Measurements from ENCODE around the gene IRX2. TPM values are rescaled to one million over a fixed set of nuclear protein-coding genes. Genes with fewer than 3 reads are reported as not detected.

The IRX2 gene
- total RNA-seq, 1 experiment from 2014 or later = not detected

DNA sequence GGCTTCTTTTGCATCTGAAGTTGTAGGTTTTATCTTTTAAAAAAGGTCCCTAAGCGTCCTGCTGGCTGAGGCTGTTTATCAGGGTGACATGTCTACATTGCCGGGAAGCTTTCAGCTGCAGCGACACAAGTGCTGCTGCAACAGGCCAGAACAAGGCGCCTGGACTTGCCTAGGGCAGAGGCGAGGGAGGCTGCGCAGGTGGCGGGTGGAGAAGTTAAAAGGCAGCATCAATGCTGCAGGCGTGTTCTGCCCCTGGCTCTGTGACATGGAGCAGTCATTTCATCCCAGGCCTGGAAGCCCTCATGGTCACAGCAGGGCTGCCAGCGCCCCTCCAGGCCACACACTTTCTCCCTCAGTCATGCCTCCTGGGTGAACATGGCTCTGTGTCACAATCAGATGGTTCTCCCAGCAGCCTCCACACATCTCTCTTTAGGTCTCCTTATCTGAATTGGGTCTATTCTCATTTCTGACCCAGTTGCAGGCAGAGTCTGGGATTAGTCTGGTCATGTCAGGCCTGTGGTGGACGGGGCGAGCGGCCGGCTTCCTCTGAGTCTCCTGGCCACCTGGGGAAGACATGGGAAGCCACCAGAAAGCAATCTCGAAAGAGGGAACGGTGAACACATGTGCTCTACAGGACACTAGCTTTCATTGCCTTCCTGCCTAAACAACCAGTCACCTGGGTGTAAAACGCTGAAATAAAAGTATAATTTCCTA is 41.3 kb downstream of the IRX2 start:
- H3K9me2 ChIP-seq (ENCODE audit: insufficient read depth) = no peaks in the 10 kb centered on the region
- H4K20me1 ChIP-seq (ENCODE audit: insufficient read depth) = no peaks in the 10 kb centered on the region
- H3K36me3 ChIP-seq (ENCODE audit: low read depth) = no peaks in the 10 kb centered on the region
- ChIA-PET CTCF (no interaction called here), POLR2A (ENCODE audit: unreplicated experiment) (no interaction called here)
- intact Hi-C loops (cut with micrococcal nuclease; ENCODE audit: unreplicated experiment) = no loop called here
- H3K27me3 ChIP-seq (ENCODE audit: insufficient read depth, low read depth) = peaks cover 95% of the 10 kb centered on the region
- no peaks in the 10 kb centered on the region for H3K9me3 ChIP-seq (ENCODE audit: insufficient read depth, low read depth)
- no peaks in the 10 kb centered on the region for H3F3A ChIP-seq (ENCODE audit: insufficient read depth, low read depth)
- H3K4me2 ChIP-seq = no peak overlapping the region
- H3K4me3 ChIP-seq = no peak overlapping the region
- no TSS peak for BruUV-seq (replicated peaks)
- H3K79me2 ChIP-seq (ENCODE audit: low read depth) = no peaks in the 10 kb centered on the region
- no peak for DNase-seq
- TF ChIP-seq EZH2 (IDR thresholded peaks at IDR 0.05; ENCODE audit: low read depth) = no peak
- TF ChIP-seq, protein P1, sequence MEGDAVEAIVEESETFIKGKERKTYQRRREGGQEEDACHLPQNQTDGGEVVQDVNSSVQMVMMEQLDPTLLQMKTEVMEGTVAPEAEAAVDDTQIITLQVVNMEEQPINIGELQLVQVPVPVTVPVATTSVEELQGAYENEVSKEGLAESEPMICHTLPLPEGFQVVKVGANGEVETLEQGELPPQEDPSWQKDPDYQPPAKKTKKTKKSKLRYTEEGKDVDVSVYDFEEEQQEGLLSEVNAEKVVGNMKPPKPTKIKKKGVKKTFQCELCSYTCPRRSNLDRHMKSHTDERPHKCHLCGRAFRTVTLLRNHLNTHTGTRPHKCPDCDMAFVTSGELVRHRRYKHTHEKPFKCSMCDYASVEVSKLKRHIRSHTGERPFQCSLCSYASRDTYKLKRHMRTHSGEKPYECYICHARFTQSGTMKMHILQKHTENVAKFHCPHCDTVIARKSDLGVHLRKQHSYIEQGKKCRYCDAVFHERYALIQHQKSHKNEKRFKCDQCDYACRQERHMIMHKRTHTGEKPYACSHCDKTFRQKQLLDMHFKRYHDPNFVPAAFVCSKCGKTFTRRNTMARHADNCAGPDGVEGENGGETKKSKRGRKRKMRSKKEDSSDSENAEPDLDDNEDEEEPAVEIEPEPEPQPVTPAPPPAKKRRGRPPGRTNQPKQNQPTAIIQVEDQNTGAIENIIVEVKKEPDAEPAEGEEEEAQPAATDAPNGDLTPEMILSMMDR (conservative IDR thresholded peaks at IDR 0.05) = no peak
- no peaks in the 10 kb centered on the region for H3K4me1 ChIP-seq (replicated peaks; ENCODE audit: insufficient read depth)
- H3K27ac ChIP-seq = no peak overlapping the region
- H2AFZ ChIP-seq = no peak overlapping the region

DNA sequence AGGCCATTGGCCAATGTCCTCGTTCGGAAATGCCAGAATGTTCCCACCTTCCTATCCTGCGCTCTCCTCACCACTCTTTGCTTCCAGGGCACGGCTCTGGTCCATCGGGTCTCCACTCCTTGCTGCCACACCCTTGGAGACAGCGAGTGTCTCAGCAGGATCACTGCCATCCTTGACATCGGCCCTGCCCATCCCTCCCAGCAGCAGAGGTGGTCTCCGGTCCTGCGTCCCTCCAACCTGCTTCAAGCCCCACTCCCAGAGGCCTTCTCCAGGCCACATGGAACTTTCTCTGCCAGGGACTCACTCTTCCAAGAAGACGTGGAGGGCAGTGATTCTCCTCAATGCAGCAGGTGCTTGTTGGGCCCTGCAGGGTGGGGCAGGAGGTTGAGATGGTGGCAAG is 42.7 kb downstream of the IRX2 start:
- DNase-seq = no peak
- intact Hi-C loops (cut with micrococcal nuclease; ENCODE audit: unreplicated experiment) = no loop called here
- Histone ChIP-seq H3K79me2 (ENCODE audit: low read depth) (no peaks in the 10 kb centered on the region), H3K9me2 (ENCODE audit: insufficient read depth) (no peaks in the 10 kb centered on the region), H2AFZ (no peak overlapping the region), H3F3A (ENCODE audit: insufficient read depth, low read depth) (no peaks in the 10 kb centered on the region), H3K4me2 (no peak overlapping the region), H3K4me1 (replicated peaks; ENCODE audit: insufficient read depth) (no peaks in the 10 kb centered on the region), H3K27me3 (ENCODE audit: insufficient read depth, low read depth) (peaks cover 95% of the 10 kb centered on the region), H3K36me3 (ENCODE audit: low read depth) (no peaks in the 10 kb centered on the region), H3K9me3 (ENCODE audit: insufficient read depth, low read depth) (no peaks in the 10 kb centered on the region), H3K27ac (no peak overlapping the region), H4K20me1 (ENCODE audit: insufficient read depth) (no peaks in the 10 kb centered on the region), H3K4me3 (no peak overlapping the region)
- CTCF ChIA-PET = no interaction called here
- no peak for TF ChIP-seq EZH2 (IDR thresholded peaks at IDR 0.05; ENCODE audit: low read depth)
- TF ChIP-seq, protein P1 (conservative IDR thresholded peaks at IDR 0.05) = no peak
- POLR2A ChIA-PET (ENCODE audit: unreplicated experiment) = no interaction called here
- BruUV-seq (replicated peaks) = no TSS peak

DNA sequence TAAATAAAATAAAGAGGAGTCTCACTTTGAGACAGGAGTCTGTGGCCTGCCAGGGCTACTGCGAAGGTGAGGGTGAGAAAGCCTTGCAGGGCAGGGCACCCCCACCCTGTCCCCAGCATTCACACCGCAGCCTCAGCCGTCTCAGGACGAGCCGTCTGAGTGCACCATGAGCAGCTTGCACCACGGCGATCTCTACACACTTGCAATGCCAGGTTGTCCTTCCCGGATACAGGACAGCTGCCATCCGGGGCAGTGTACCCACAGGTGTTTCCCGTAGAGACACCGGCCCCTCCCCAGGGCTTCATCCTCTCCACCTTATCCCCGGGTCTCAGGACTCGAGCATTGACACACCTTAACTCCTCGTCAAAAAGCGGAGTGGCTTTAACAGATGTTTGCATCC is 43.3 kb downstream of the IRX2 start:
- Histone ChIP-seq H3K27ac (no peak overlapping the region), H3K79me2 (ENCODE audit: low read depth) (no peaks in the 10 kb centered on the region), H3F3A (ENCODE audit: insufficient read depth, low read depth) (no peaks in the 10 kb centered on the region), H4K20me1 (ENCODE audit: insufficient read depth) (no peaks in the 10 kb centered on the region), H3K9me2 (ENCODE audit: insufficient read depth) (no peaks in the 10 kb centered on the region), H3K9me3 (ENCODE audit: insufficient read depth, low read depth) (no peaks in the 10 kb centered on the region), H2AFZ (no peak overlapping the region), H3K4me3 (no peak overlapping the region), H3K36me3 (ENCODE audit: low read depth) (no peaks in the 10 kb centered on the region), H3K27me3 (ENCODE audit: insufficient read depth, low read depth) (peaks cover 95% of the 10 kb centered on the region), H3K4me1 (replicated peaks; ENCODE audit: insufficient read depth) (no peaks in the 10 kb centered on the region), H3K4me2 (no peak overlapping the region)
- POLR2A ChIA-PET (ENCODE audit: unreplicated experiment) = no interaction called here
- DNase-seq = no peak
- TF ChIP-seq EZH2 (IDR thresholded peaks at IDR 0.05; ENCODE audit: low read depth) = no peak
- TF ChIP-seq, protein P1 (conservative IDR thresholded peaks at IDR 0.05) = no peak
- intact Hi-C loops (cut with micrococcal nuclease; ENCODE audit: unreplicated experiment) = no loop called here
- no TSS peak for BruUV-seq (replicated peaks)
- CTCF ChIA-PET = no interaction called here
